T-cell (primary cell): Measurements from ENCODE around the gene CEACAM16. TPM values are rescaled to one million over a fixed set of nuclear protein-coding genes. Genes with fewer than 3 reads are reported as not detected.

Experiments
- ATAC-seq, 4 experiments: fragments of 200-7000 bp in 3 of 4; fragments of 150-1000 bp in 1 of 4; cut with Tn5 transposase; replicated peaks in 1 of 4; 1 replicate in 3 of 4; 2 replicates in 1 of 4; pipeline ENCODE4 v1.10.0; 2021; ENCODE audit warnings: moderate library complexity in 3 of 4, mild to moderate bottlenecking in 2 of 4, moderate number of reproducible peaks in 1 of 4
- CTCF ChIA-PET, 2 donors: fragments of 300-600 bp; sonication (Branson Sonifier 250); formaldehyde crosslinking; loops; one replicate each; lab custom pipeline; 2022; ENCODE audit warnings: antibody characterized with exemption in 2 of 2; lab: Charles Lee
- POLR2A ChIA-PET, 2 donors: fragments of 300-600 bp; sonication (Branson Sonifier 250); formaldehyde crosslinking; loops; one replicate each; lab custom pipeline; 2022; ENCODE audit warnings: antibody characterized with exemption in 2 of 2; lab: Charles Lee
- DNase-seq, 35 experiments: peaks; one replicate each; pipeline versions ENCODE4 v3.0.0 to v3.0.0-alpha.2; 2013 to 2023
- H3K27ac ChIP-seq: one replicate; pipeline ENCODE4 v1.5.1; 2013; ENCODE audit warnings: low read length
- H3K27me3 ChIP-seq, 2 experiments: replicated peaks in 1 of 2; 1 replicate in 1 of 2; 2 replicates in 1 of 2; pipeline versions ENCODE4 v1.6.1 to v1.7.0; 2013; ENCODE audit warnings: low read length in 1 of 2, mixed read lengths in 1 of 2; ENCODE audit not compliant: control insufficient read depth in 2 of 2, insufficient read depth in 2 of 2; ENCODE audit errors: extremely low read depth in 1 of 2
- H3K36me3 ChIP-seq, 2 donors: 1 replicate in 1 of 2; 2 replicates in 1 of 2; pipeline versions ENCODE4 v1.6.1 to v1.7.0; 2013; ENCODE audit warnings: low read length in 1 of 2; ENCODE audit not compliant: control insufficient read depth in 2 of 2, insufficient read depth in 1 of 2; ENCODE audit errors: extremely low read depth in 1 of 2
- H3K4me1 ChIP-seq, 2 experiments: 1 replicate in 1 of 2; 2 replicates in 1 of 2; pipeline versions ENCODE4 v1.6.1 to v1.7.0; 2013; ENCODE audit warnings: low read length in 2 of 2, mixed read lengths in 1 of 2; ENCODE audit not compliant: insufficient read depth in 2 of 2, control insufficient read depth in 1 of 2; ENCODE audit errors: extremely low read depth in 1 of 2
- H3K4me3 ChIP-seq, 2 donors: 1 replicate in 1 of 2; 2 replicates in 1 of 2; pipeline versions ENCODE4 v1.5.1 to v1.7.0; 2013; ENCODE audit warnings: mild to moderate bottlenecking in 2 of 2, low read length in 1 of 2, moderate library complexity in 1 of 2; ENCODE audit not compliant: control insufficient read depth in 1 of 2; ENCODE audit errors: extremely low read depth in 1 of 2
- H3K9me3 ChIP-seq: 2 replicates; pipeline ENCODE4 v1.7.0; 2013
- H3K27ac Mint-ChIP-seq, 2 donors: one replicate each; pipeline ENCODE4 v1.8.0; 2020 to 2021; ENCODE audit warnings: mild to moderate bottlenecking in 2 of 2, mixed read lengths in 2 of 2
- H3K27me3 Mint-ChIP-seq, 2 donors: one replicate each; pipeline ENCODE4 v1.8.0; 2021 to 2022; ENCODE audit warnings: mixed read lengths in 2 of 2
- H3K36me3 Mint-ChIP-seq: one replicate; pipeline ENCODE4 v1.8.0; 2021; ENCODE audit warnings: mixed read lengths
- H3K4me1 Mint-ChIP-seq, 3 donors: one replicate each; pipeline ENCODE4 v1.8.0; 2020 to 2022; ENCODE audit warnings: mixed read lengths in 3 of 3, mild to moderate bottlenecking in 1 of 3
- H3K4me3 Mint-ChIP-seq, 3 donors: one replicate each; pipeline ENCODE4 v1.8.0; 2020 to 2022; ENCODE audit warnings: mild to moderate bottlenecking in 3 of 3, mixed read lengths in 3 of 3, moderate library complexity in 3 of 3
- H3K9me3 Mint-ChIP-seq, 3 donors: one replicate each; pipeline ENCODE4 v1.8.0; 2020 to 2022; ENCODE audit warnings: mixed read lengths in 3 of 3
- WGBS: methylation state at CpG from one replicate; pipeline ENCODE4 v1.1.5; 2013; ENCODE audit warnings: missing lambda C conversion rate; ENCODE audit not compliant: insufficient coverage; 5-methylcytosine and 5-hydroxymethylcytosine counted together
- total RNA-seq, 35 experiments: library from RNA in 6 of 35; stranded (reverse) in 6 of 35; fragments of 120-200 nt in 1 of 35; gene quantifications; one replicate each; pipeline versions ENCODE4 v1.2.1 to v1.2.4 and lab custom pipeline; 2013 to 2026

CEACAM16 gene
- total RNA-seq, 5 donors from 2014 or later (not counting 1 experiment from before 2014, with no cell fraction given): not detected

GRCh38 chr19:44700547-44700946 is 1.6 kb downstream of the CEACAM16 start:
- H3K36me3 Mint-ChIP-seq: no peaks in the 10 kb centered on the region
- H3K27me3 ChIP-seq: peaks cover 0 to 27% of the 10 kb centered on the region in 2 experiments
- ATAC-seq (no peak), DNase-seq (no peak)
- H3K4me3 Mint-ChIP-seq: no peak overlapping the region
- ChIA-PET POLR2A (no interaction called here), CTCF (no interaction called here)
- H3K27me3 Mint-ChIP-seq: peaks cover 3 to 5% of the 10 kb centered on the region in 2 donors
- no peaks in the 10 kb centered on the region for H3K9me3 ChIP-seq
- H3K4me3 ChIP-seq: no peak overlapping the region
- 80% methylated on average over 2 of the region's 5 CpGs for WGBS
- peaks cover 0 to 8% (median 0%) of the 10 kb centered on the region in 3 donors for H3K4me1 Mint-ChIP-seq
- H3K27ac Mint-ChIP-seq: no peak overlapping the region
- no peak overlapping the region for H3K27ac ChIP-seq
- no peaks in the 10 kb centered on the region for H3K36me3 ChIP-seq
- no peaks in the 10 kb centered on the region for H3K4me1 ChIP-seq
- no peaks in the 10 kb centered on the region for H3K9me3 Mint-ChIP-seq

GRCh38 chr19:44701228-44701627 is 2.3 kb downstream of the CEACAM16 start:
- Histone ChIP-seq H3K4me3 (no peak overlapping the region), H3K36me3 (no peaks in the 10 kb centered on the region), H3K27ac (no peak overlapping the region), H3K4me1 (no peaks in the 10 kb centered on the region), H3K9me3 (no peaks in the 10 kb centered on the region), H3K27me3 (peaks cover 0 to 29% of the 10 kb centered on the region in 2 experiments)
- no peak overlapping the region for H3K27ac Mint-ChIP-seq
- H3K4me1 Mint-ChIP-seq: peaks cover 0 to 8% (median 0%) of the 10 kb centered on the region in 3 donors
- POLR2A ChIA-PET: no interaction called here
- CTCF ChIA-PET: no interaction called here
- WGBS: 85% methylated on average over 11 of the region's 15 CpGs
- no peak for DNase-seq
- H3K27me3 Mint-ChIP-seq: peaks cover 3 to 5% of the 10 kb centered on the region in 2 donors
- no peaks in the 10 kb centered on the region for H3K36me3 Mint-ChIP-seq
- H3K9me3 Mint-ChIP-seq: no peaks in the 10 kb centered on the region
- no peak for ATAC-seq
- H3K4me3 Mint-ChIP-seq: no peak overlapping the region

- H3K4me1 Mint-ChIP-seq: peaks cover 0 to under 1% (median 0%) of the 10 kb centered on the region in 3 donors
- H3K4me3 ChIP-seq: no peak overlapping the region
- ATAC-seq (no peak), DNase-seq (no peak)
- no peaks in the 10 kb centered on the region for H3K36me3 ChIP-seq
- 91% methylated on average over 11 of the region's 17 CpGs for WGBS
- no peaks in the 10 kb centered on the region for H3K9me3 ChIP-seq
- CTCF ChIA-PET: no interaction called here
- H3K27ac ChIP-seq: no peak overlapping the region
- H3K27ac Mint-ChIP-seq: no peak overlapping the region
- H3K27me3 ChIP-seq: peaks cover 0 to 35% of the 10 kb centered on the region in 2 experiments
- H3K27me3 Mint-ChIP-seq: peaks cover 2 to 3% of the 10 kb centered on the region in 2 donors
- no peaks in the 10 kb centered on the region for H3K4me1 ChIP-seq
- POLR2A ChIA-PET: no interaction called here
- H3K36me3 Mint-ChIP-seq: no peaks in the 10 kb centered on the region
- no peaks in the 10 kb centered on the region for H3K9me3 Mint-ChIP-seq
- H3K4me3 Mint-ChIP-seq: no peak overlapping the region
Measured at GRCh38 chr19:44702551-44703176, 3.7 kb downstream of the CEACAM16 start.

GRCh38 chr19:44703336-44704078 is 4.6 kb downstream of the CEACAM16 start:
- ChIA-PET CTCF (no interaction called here), POLR2A (no interaction called here)
- no peak overlapping the region for H3K4me3 ChIP-seq
- no peaks in the 10 kb centered on the region for H3K9me3 Mint-ChIP-seq
- no peak overlapping the region for H3K27ac ChIP-seq
- H3K27me3 Mint-ChIP-seq: peaks cover 2 to 3% of the 10 kb centered on the region in 2 donors
- no peaks in the 10 kb centered on the region for H3K4me1 ChIP-seq
- 90% methylated on average over 24 of the region's 28 CpGs for WGBS
- H3K4me1 Mint-ChIP-seq: no peaks in the 10 kb centered on the region
- peaks cover 0 to 32% of the 10 kb centered on the region in 2 experiments for H3K27me3 ChIP-seq
- H3K9me3 ChIP-seq: no peaks in the 10 kb centered on the region
- DNase-seq (no peak), ATAC-seq (no peak)
- no peak overlapping the region for H3K27ac Mint-ChIP-seq
- H3K36me3 Mint-ChIP-seq: no peaks in the 10 kb centered on the region
- H3K36me3 ChIP-seq: no peaks in the 10 kb centered on the region
- H3K4me3 Mint-ChIP-seq: no peak overlapping the region

DNA sequence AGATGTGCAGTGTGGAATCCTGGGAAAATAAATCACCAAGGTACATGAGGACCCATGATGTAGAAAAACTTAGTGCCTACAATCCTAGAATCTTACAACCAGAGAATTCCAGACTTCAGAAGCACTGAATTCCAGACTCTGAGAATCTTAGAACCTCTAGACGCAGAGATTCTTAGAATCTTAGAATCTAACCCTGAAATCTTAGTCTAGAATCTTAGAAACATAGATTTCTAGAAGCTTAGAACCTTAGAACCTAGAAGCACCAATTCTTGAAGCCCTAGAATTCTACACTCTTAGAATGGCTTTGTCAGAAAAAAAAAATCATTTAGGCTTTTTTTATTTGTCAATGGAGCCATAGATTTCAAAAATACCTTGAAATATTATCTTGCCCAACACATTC is 6.0 kb downstream of the CEACAM16 start:
- Histone ChIP-seq H3K27ac (no peak overlapping the region), H3K9me3 (no peaks in the 10 kb centered on the region), H3K27me3 (peaks cover 0 to 34% of the 10 kb centered on the region in 2 experiments), H3K4me3 (no peak overlapping the region), H3K36me3 (no peaks in the 10 kb centered on the region), H3K4me1 (no peaks in the 10 kb centered on the region)
- WGBS: no CpG with 5 or more reads among the region's 1 CpG
- Mint-ChIP-seq H3K4me1 (no peaks in the 10 kb centered on the region), H3K36me3 (no peaks in the 10 kb centered on the region), H3K4me3 (no peak overlapping the region), H3K9me3 (no peaks in the 10 kb centered on the region), H3K27ac (no peak overlapping the region), H3K27me3 (peaks cover 2 to 3% of the 10 kb centered on the region in 2 donors)
- ChIA-PET POLR2A (no interaction called here), CTCF (no interaction called here)
- ATAC-seq: no peak
- DNase-seq: no peak

GRCh38 chr19:44705502-44706010 is 6.6 kb downstream of the CEACAM16 start:
- Mint-ChIP-seq H3K27me3 (peaks cover 2 to 3% of the 10 kb centered on the region in 2 donors), H3K9me3 (no peaks in the 10 kb centered on the region), H3K4me3 (no peak overlapping the region), H3K4me1 (peaks cover 0 to under 1% (median 0%) of the 10 kb centered on the region in 3 donors), H3K27ac (no peak overlapping the region), H3K36me3 (no peaks in the 10 kb centered on the region)
- H3K27me3 ChIP-seq: peaks cover 0 to 34% of the 10 kb centered on the region in 2 experiments
- peaks cover 0 to 2% of the 10 kb centered on the region in 2 experiments for H3K4me1 ChIP-seq
- POLR2A ChIA-PET: no interaction called here
- no peak for ATAC-seq
- H3K9me3 ChIP-seq: no peaks in the 10 kb centered on the region
- no peaks in the 10 kb centered on the region for H3K36me3 ChIP-seq
- CTCF ChIA-PET: no interaction called here
- no peak overlapping the region for H3K4me3 ChIP-seq
- no peak overlapping the region for H3K27ac ChIP-seq
- DNase-seq: no peak
- WGBS: 79% methylated on average over 12 of the region's 12 CpGs
